Stimulated activated naive CD8-positive, alpha-beta T cell treated with anti-CD3 and anti-CD28 coated beads, Interleukin-15, Interleukin-2, amounts not matched to agents 100 ng/mL and 50 ng/mL, for 24 hours (primary cell): Measurements from ENCODE around the gene MAGI1.
"Not testable (repeated sequence)": the region's sequence is repeated elsewhere in the genome, so short reads cannot be mapped to it uniquely, and the experiment has no call there.

ENCODE experiments used
- H3K27ac Mint-ChIP-seq: one replicate; pipeline ENCODE4 v1.8.0; 2021; ENCODE audit warnings: mild to moderate bottlenecking, mixed read lengths
- H3K27me3 Mint-ChIP-seq: one replicate; pipeline ENCODE4 v1.8.0; 2021; ENCODE audit warnings: mixed read lengths
- H3K36me3 Mint-ChIP-seq: one replicate; pipeline ENCODE4 v1.8.0; 2021; ENCODE audit warnings: low read depth, mixed read lengths
- H3K4me1 Mint-ChIP-seq: one replicate; pipeline ENCODE4 v1.8.0; 2021; ENCODE audit warnings: low read depth, mixed read lengths
- H3K4me3 Mint-ChIP-seq: one replicate; pipeline ENCODE4 v1.8.0; 2021; ENCODE audit warnings: mild to moderate bottlenecking, mixed read lengths
- H3K9me3 Mint-ChIP-seq: one replicate; pipeline ENCODE4 v1.8.0; 2021; ENCODE audit warnings: mixed read lengths

Gene MAGI1

GRCh38 chr3:65729555-65729954, 309.2 kb downstream of the MAGI1 start:
- H3K27ac Mint-ChIP-seq = no peak overlapping the region
- no peaks in the 10 kb centered on the region for H3K36me3 Mint-ChIP-seq
- H3K4me3 Mint-ChIP-seq = no peak overlapping the region
- no peaks in the 10 kb centered on the region for H3K4me1 Mint-ChIP-seq
- no peaks in the 10 kb centered on the region for H3K9me3 Mint-ChIP-seq
- peaks cover 4% of the 10 kb centered on the region for H3K27me3 Mint-ChIP-seq

GRCh38 chr3:65728138-65728537, 310.6 kb downstream of the MAGI1 start:
- no peaks in the 10 kb centered on the region for H3K36me3 Mint-ChIP-seq
- no peak overlapping the region for H3K27ac Mint-ChIP-seq
- no peaks in the 10 kb centered on the region for H3K27me3 Mint-ChIP-seq
- H3K4me3 Mint-ChIP-seq = no peak overlapping the region
- no peaks in the 10 kb centered on the region for H3K9me3 Mint-ChIP-seq
- no peaks in the 10 kb centered on the region for H3K4me1 Mint-ChIP-seq

- no peak overlapping the region for H3K27ac Mint-ChIP-seq
- no peaks in the 10 kb centered on the region for H3K4me1 Mint-ChIP-seq
- H3K9me3 Mint-ChIP-seq = no peaks in the 10 kb centered on the region
- no peaks in the 10 kb centered on the region for H3K36me3 Mint-ChIP-seq
- H3K4me3 Mint-ChIP-seq = no peak overlapping the region
- H3K27me3 Mint-ChIP-seq = no peaks in the 10 kb centered on the region
These were observed 314.7 kb downstream of the MAGI1 start for GRCh38 chr3:65723985-65724384.

DNA sequence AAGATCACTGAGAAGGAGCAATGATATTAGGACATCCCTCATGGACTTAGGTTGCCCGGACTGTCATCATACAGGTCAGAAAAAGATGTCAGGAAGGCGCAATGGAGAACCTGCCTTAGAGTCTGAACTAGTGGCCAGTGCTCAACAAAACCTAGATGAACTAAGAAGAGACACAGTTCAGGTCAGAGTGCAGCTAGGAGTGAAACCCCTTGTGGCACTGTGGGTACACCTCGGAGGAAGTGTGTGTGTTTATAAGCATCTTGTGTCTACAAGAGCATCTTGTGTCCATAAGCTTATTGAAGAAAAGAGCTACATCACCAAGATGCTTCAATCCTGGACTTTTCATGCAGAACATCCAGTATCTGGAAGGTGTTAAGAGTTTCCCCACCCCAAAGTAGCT, 315.7 kb downstream of the MAGI1 start:
- no peaks in the 10 kb centered on the region for H3K4me1 Mint-ChIP-seq
- no peaks in the 10 kb centered on the region for H3K9me3 Mint-ChIP-seq
- H3K27me3 Mint-ChIP-seq = no peaks in the 10 kb centered on the region
- H3K4me3 Mint-ChIP-seq = no peak overlapping the region
- H3K36me3 Mint-ChIP-seq = no peaks in the 10 kb centered on the region
- no peak overlapping the region for H3K27ac Mint-ChIP-seq

DNA sequence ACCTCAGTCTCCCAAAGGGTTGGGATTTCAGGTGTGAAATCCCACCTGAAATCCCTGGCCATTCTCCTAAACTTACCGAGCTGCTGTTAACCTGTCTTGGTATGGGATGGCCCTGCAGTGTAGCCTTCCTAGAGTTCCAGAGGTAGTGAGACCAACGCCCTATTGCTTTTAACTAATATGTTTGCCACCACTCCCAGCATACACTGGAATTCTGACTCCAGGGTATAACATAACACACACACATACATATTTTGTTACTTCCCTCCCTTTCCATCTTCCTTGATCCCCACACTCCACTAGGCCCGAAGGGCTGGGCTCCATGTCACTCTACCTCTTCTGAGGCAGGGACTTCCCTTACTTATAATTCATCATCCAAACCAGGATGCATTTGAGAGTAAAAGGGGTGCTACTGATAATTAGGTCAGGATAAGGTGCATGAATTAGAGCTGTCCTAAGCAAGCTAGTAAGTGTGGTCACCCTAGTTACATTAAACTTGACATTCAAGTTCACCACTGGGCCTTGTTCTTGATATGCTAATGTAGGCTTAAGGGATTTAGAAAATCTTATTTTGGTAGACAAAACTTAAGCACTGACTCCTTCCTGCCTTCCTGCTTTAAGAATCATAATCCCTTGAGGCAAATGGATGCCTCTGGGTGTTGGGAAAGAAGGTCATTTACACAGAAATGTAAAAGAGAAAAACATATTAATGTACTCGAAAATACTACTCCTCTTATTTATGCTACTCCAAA, 317.6 kb downstream of the MAGI1 start:
- no peaks in the 10 kb centered on the region for H3K36me3 Mint-ChIP-seq
- no peaks in the 10 kb centered on the region for H3K9me3 Mint-ChIP-seq
- H3K27ac Mint-ChIP-seq = no peak overlapping the region
- no peak overlapping the region for H3K4me3 Mint-ChIP-seq
- H3K27me3 Mint-ChIP-seq = no peaks in the 10 kb centered on the region
- H3K4me1 Mint-ChIP-seq = no peaks in the 10 kb centered on the region

DNA sequence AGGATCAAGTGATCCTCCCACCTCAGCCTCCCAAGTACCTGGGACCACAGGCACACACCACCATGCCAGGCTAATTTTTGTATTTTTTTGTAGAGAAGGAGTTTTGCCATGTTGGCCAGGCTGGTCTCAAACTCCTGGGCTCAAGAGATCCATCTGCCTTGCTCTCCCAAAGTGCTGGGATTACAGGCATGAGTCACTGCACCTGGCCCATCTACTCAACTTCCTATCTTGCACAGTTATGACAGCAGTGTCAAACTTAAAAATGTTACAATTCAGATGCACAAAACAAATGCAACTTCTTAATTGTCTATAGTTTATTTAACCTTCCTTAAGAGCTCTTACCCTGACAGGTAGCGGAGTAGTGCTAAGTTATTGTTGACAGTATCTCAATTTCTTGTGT, 319.1 kb downstream of the MAGI1 start:
- not testable (repeated sequence) for H3K4me3 Mint-ChIP-seq, H3K4me1 Mint-ChIP-seq, H3K27me3 Mint-ChIP-seq, H3K9me3 Mint-ChIP-seq, H3K36me3 Mint-ChIP-seq, H3K27ac Mint-ChIP-seq

DNA sequence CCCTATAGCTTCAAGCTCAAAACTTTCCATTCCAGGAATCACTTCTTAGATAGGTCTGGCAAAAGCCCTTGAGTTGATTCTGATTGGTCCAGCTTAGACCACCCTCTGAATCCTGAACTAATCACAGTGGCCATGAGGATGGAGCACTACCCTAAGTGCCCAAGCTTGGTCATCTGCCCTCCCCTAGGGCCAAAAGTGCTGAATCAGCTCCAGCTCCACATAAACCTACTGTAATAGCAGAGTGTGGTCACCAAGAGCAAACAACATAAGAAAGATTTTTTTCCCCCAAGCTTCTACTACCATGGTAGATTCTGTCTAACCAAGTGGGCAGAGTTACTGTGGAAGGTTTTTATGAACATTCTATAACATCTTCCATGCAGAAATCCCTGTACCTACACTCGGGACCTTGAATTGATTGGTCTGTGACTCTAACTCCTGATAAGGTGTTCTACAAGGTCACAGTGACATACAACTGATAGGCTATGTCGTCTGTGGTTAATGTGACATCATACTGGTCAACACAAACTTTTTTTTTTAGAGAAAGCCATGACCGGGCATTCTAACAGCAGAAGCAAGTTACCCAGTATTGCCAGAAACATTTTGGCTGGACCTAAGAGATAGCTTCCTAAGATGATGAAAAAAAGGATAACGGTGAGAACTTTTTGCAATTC, 320.9 kb downstream of the MAGI1 start:
- H3K4me3 Mint-ChIP-seq = no peak overlapping the region
- no peaks in the 10 kb centered on the region for H3K36me3 Mint-ChIP-seq
- H3K9me3 Mint-ChIP-seq = no peaks in the 10 kb centered on the region
- no peaks in the 10 kb centered on the region for H3K27me3 Mint-ChIP-seq
- H3K4me1 Mint-ChIP-seq = no peaks in the 10 kb centered on the region
- no peak overlapping the region for H3K27ac Mint-ChIP-seq

DNA sequence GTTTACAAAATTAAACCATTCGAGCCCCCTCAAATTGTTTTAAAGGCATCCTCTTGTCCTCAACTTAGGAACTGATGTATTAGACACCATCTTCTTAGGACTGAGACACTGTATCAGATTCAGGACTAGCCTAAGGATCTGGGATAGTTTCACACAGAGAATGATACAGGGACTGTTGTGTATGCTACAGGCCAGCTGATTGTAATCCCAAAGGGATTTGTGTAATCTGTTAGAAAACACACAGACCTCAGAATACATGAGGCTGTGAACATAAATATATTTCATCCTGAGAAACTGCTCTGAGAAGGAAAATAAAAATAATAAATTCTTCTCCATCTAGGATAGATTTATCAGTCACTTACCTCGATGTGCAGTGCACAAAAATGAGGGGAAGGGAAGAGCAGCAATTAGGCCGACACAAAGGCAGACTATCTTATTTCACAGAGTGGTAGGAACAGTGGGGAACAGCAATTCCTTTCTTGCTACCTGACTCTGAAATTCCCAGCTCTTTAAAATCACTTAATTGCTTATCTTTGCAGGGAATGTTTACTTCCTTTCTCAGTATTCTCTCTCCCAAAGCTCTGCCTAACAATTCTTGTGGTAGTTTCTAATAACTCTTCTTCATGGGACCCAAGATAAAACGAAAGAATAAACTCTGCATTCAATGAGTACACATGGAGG, 322.5 kb downstream of the MAGI1 start:
- Mint-ChIP-seq H3K4me1 (no peaks in the 10 kb centered on the region), H3K27ac (no peak overlapping the region), H3K36me3 (no peaks in the 10 kb centered on the region), H3K27me3 (no peaks in the 10 kb centered on the region), H3K9me3 (no peaks in the 10 kb centered on the region), H3K4me3 (no peak overlapping the region)

DNA sequence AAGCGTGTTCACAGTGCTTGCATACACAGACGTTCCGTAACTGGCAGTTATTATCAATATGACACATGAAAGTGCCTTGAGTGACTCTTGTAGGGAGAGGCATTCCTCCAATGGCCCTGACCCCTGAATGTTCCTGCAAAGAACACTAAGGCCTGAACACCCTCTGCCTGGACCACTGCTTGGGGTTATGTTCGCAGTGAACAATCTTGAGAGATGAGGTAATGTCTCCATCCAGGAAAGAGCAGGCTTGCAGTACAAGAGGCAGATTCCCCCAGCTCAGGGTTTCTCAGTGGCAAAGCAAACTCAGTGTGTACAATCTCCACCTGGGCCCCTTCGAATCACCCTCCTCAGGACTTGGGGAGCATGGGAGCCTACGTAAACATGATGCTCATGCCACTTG, 324.6 kb downstream of the MAGI1 start:
- H3K4me3 Mint-ChIP-seq = no peak overlapping the region
- H3K36me3 Mint-ChIP-seq = no peaks in the 10 kb centered on the region

GRCh38 chr3:65713016-65713415, 325.7 kb downstream of the MAGI1 start:
- no peaks in the 10 kb centered on the region for H3K36me3 Mint-ChIP-seq
- no peak overlapping the region for H3K27ac Mint-ChIP-seq
- H3K4me3 Mint-ChIP-seq = no peak overlapping the region
- H3K9me3 Mint-ChIP-seq = no peaks in the 10 kb centered on the region
- no peaks in the 10 kb centered on the region for H3K4me1 Mint-ChIP-seq
- H3K27me3 Mint-ChIP-seq = no peaks in the 10 kb centered on the region

More for the DNA sequence above, 324.6 kb downstream of the MAGI1 start:
- H3K4me1 Mint-ChIP-seq = no peaks in the 10 kb centered on the region
- no peaks in the 10 kb centered on the region for H3K27me3 Mint-ChIP-seq
- H3K9me3 Mint-ChIP-seq = no peaks in the 10 kb centered on the region
- H3K27ac Mint-ChIP-seq = no peak overlapping the region

GRCh38 chr3:65712140-65712539, 326.6 kb downstream of the MAGI1 start:
- Mint-ChIP-seq H3K27me3 (no peaks in the 10 kb centered on the region), H3K4me3 (no peak overlapping the region), H3K9me3 (no peaks in the 10 kb centered on the region), H3K36me3 (no peaks in the 10 kb centered on the region), H3K4me1 (no peaks in the 10 kb centered on the region), H3K27ac (no peak overlapping the region)

GRCh38 chr3:65706776-65707568, 331.7 kb downstream of the MAGI1 start:
- Mint-ChIP-seq H3K27ac (no peak overlapping the region), H3K36me3 (no peaks in the 10 kb centered on the region), H3K4me1 (no peaks in the 10 kb centered on the region), H3K9me3 (no peaks in the 10 kb centered on the region), H3K27me3 (no peaks in the 10 kb centered on the region), H3K4me3 (no peak overlapping the region)

DNA sequence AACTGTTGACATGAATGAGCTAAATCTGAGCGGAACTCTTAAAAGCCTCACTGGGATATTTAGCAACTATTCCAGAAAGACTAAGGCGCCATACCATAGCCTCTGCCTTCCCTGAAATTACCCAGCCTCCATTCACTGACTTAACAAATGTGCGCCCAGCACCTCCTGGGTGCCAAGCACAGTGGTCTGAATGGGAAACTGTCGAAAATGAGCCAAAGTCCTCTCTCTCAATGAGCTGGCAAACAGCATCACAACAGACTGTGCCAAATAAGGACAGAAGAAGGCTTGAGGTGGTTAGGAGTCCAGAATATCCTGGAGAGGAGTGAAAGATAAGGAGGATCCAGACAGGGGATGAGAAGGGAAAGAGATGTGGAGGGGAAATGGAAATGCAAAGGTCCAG, 332.4 kb downstream of the MAGI1 start:
- no peaks in the 10 kb centered on the region for H3K9me3 Mint-ChIP-seq
- H3K36me3 Mint-ChIP-seq = no peaks in the 10 kb centered on the region
- no peak overlapping the region for H3K27ac Mint-ChIP-seq
- no peak overlapping the region for H3K4me3 Mint-ChIP-seq
- no peaks in the 10 kb centered on the region for H3K27me3 Mint-ChIP-seq
- H3K4me1 Mint-ChIP-seq = no peaks in the 10 kb centered on the region

- Mint-ChIP-seq H3K27ac (no peak overlapping the region), H3K4me3 (no peak overlapping the region), H3K27me3 (no peaks in the 10 kb centered on the region), H3K36me3 (no peaks in the 10 kb centered on the region), H3K9me3 (no peaks in the 10 kb centered on the region), H3K4me1 (no peaks in the 10 kb centered on the region)
These were observed 334.9 kb downstream of the MAGI1 start for GRCh38 chr3:65703820-65704219.

DNA sequence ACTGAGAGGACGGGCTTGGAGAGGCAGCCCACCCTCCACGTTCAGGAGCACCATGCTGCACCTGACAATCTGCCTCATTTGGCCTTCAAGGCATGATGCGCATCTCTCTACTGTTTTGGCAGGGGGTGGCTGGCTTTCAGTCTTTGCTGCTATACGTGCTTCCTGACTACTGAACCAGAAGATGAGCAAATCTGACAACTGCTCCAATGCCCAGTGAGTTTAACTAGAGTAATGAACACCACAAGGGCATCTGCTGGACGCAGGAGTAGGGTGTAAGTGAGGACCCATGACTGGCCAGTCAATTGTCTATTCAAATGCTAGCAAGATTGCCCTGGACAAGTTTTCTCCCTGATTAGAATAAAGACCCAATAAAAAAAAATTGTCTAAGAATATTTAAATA, 335.7 kb downstream of the MAGI1 start:
- H3K36me3 Mint-ChIP-seq = no peaks in the 10 kb centered on the region
- H3K9me3 Mint-ChIP-seq = no peaks in the 10 kb centered on the region
- H3K27ac Mint-ChIP-seq = no peak overlapping the region
- H3K27me3 Mint-ChIP-seq = no peaks in the 10 kb centered on the region
- no peaks in the 10 kb centered on the region for H3K4me1 Mint-ChIP-seq
- H3K4me3 Mint-ChIP-seq = no peak overlapping the region
